Brain microvascular endothelial cell (primary cell): ENCODE data around the gene CDC14A.
A peak's percentile ranks its signal among the peaks of the same experiment; 100 is the strongest.

Experiments
- DNase-seq: peaks from one replicate; pipeline ENCODE4 v3.0.0-alpha.2; 2020
- H3K27ac ChIP-seq: fragments of 250-450 bp; sonication (Bioruptor Pico); 2 replicates; pipeline ENCODE4 v1.5.1; 2020; ENCODE audit warnings: mild to moderate bottlenecking, moderate library complexity
- H3K27me3 ChIP-seq: fragments of 250-450 bp; sonication (Bioruptor Pico); replicated peaks from 2 replicates; pipeline ENCODE4 v1.5.1; 2020; ENCODE audit warnings: mild to moderate bottlenecking
- H3K36me3 ChIP-seq: fragments of 250-450 bp; sonication (Bioruptor Pico); replicated peaks from 2 replicates; pipeline ENCODE4 v1.5.1; 2020; ENCODE audit warnings: mild to moderate bottlenecking
- H3K4me3 ChIP-seq: 2 replicates; pipeline ENCODE4 v1.5.1; 2011; ENCODE audit warnings: low read depth, mild to moderate bottlenecking, control low read depth, low read length, moderate library complexity
- CTCF ChIP-seq: IDR thresholded peaks from 2 replicates; pipeline ENCODE4 v1.5.1; 2011; ENCODE audit warnings: low read depth, mild to moderate bottlenecking, moderate library complexity, low read length, control low read depth, inconsistent platforms; ENCODE audit errors: missing control alignments
- in situ Hi-C: cut with HindIII; loops from 2 replicates; pipeline ENCODE4 v1.10.0; 2017; ENCODE audit warnings: low sequenced_read_pairs, low pct_ligation_motif_present

Gene CDC14A

GRCh38 chr1:100494393-100495084 lies 142.2 kb downstream of the CDC14A start:
- Histone ChIP-seq H3K36me3 (no peaks in the 10 kb centered on the region), H3K4me3 (no peak overlapping the region), H3K27me3 (no peaks in the 10 kb centered on the region), H3K27ac (no peak overlapping the region)
- peak; percentile 27 for DNase-seq
- in situ Hi-C loops: no loop called here
- TF ChIP-seq CTCF: no peak

- Histone ChIP-seq H3K27ac (no peak overlapping the region), H3K4me3 (no peak overlapping the region), H3K36me3 (no peaks in the 10 kb centered on the region), H3K27me3 (no peaks in the 10 kb centered on the region)
- in situ Hi-C loops: no loop called here
- no peak for TF ChIP-seq CTCF
- DNase-seq: no peak
These were observed 144.6 kb downstream of the CDC14A start for GRCh38 chr1:100496896-100497295.

- no peak overlapping the region for H3K27ac ChIP-seq
- H3K36me3 ChIP-seq: no peaks in the 10 kb centered on the region
- TF ChIP-seq CTCF: no peak
- in situ Hi-C loops: no loop called here
- H3K27me3 ChIP-seq: no peaks in the 10 kb centered on the region
- DNase-seq: no peak
- H3K4me3 ChIP-seq: no peak overlapping the region
These were observed 145.5 kb downstream of the CDC14A start for GRCh38 chr1:100497796-100498195.

GRCh38 chr1:100499194-100499811 lies 147.0 kb downstream of the CDC14A start:
- H3K4me3 ChIP-seq: no peak overlapping the region
- in situ Hi-C loops: no loop called here
- H3K36me3 ChIP-seq: no peaks in the 10 kb centered on the region
- no peak overlapping the region for H3K27ac ChIP-seq
- TF ChIP-seq CTCF: no peak
- no peak for DNase-seq
- no peaks in the 10 kb centered on the region for H3K27me3 ChIP-seq

GRCh38 chr1:100502052-100502792 lies 149.9 kb downstream of the CDC14A start:
- in situ Hi-C loops: no loop called here
- H3K36me3 ChIP-seq: no peaks in the 10 kb centered on the region
- H3K4me3 ChIP-seq: no peak overlapping the region
- H3K27ac ChIP-seq: no peak overlapping the region
- no peaks in the 10 kb centered on the region for H3K27me3 ChIP-seq
- TF ChIP-seq CTCF: no peak
- DNase-seq: no peak
